ENCODE data around the gene MGAT4D.

DNA sequence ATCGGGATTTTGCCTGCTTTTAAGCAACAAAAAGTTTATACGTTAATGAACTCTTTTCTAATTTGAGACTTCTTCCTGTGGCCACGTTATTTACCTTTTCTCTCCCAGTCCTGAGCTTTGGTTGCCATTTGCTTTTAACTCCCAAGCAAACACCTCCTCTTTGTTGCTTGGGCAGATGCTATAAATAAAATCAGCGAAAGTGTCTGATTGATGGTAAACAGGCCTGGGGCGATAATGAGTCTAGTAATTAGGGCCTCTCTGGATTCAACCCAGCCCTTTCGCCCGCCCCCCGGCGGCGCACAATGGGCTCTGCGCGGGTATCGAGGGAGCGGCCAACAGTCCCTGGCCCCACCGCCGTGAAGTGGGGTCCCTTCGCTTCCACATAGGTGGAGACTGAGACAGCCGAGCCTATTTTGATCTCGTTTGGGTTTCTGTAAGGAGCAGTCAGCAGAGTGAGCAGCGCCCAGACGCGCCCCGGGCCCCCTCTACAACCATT is 71.4 kb downstream of the MGAT4D start:
- TF ChIP-seq, protein P1, sequence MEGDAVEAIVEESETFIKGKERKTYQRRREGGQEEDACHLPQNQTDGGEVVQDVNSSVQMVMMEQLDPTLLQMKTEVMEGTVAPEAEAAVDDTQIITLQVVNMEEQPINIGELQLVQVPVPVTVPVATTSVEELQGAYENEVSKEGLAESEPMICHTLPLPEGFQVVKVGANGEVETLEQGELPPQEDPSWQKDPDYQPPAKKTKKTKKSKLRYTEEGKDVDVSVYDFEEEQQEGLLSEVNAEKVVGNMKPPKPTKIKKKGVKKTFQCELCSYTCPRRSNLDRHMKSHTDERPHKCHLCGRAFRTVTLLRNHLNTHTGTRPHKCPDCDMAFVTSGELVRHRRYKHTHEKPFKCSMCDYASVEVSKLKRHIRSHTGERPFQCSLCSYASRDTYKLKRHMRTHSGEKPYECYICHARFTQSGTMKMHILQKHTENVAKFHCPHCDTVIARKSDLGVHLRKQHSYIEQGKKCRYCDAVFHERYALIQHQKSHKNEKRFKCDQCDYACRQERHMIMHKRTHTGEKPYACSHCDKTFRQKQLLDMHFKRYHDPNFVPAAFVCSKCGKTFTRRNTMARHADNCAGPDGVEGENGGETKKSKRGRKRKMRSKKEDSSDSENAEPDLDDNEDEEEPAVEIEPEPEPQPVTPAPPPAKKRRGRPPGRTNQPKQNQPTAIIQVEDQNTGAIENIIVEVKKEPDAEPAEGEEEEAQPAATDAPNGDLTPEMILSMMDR (IDR thresholded peaks at IDR 0.05): no peak
- TF ChIP-seq EZH2 (IDR thresholded peaks at IDR 0.05; ENCODE audit: borderline replicate concordance, insufficient read depth, low read depth, low read length, poor library complexity, severe bottlenecking): no peak
